H1 (cell line): ENCODE results near the gene SMYD3. TPM values are rescaled to one million over a fixed set of nuclear protein-coding genes. Genes with fewer than 3 reads are reported as not detected.

Source experiments
- CTCF ChIA-PET: fragments of 300-600 bp; sonication (Branson Sonifier 250); formaldehyde crosslinking; loops from one replicate; lab custom pipeline; 2021; ENCODE audit not compliant: partially characterized antibody; lab: Charles Lee
- POLR2A ChIA-PET: fragments of 300-600 bp; sonication (Branson Sonifier 250); formaldehyde crosslinking; loops from one replicate; lab custom pipeline; 2021; ENCODE audit warnings: inconsistent platforms; ENCODE audit not compliant: partially characterized antibody; lab: Charles Lee
- DNase-seq, 2 experiments: peaks; one replicate each; pipeline versions ENCODE4 v3.0.0 to v3.0.0-alpha.2; 2010 to 2022; ENCODE audit warnings: low spot score in 2 of 2, low read depth in 1 of 2, mixed read lengths in 1 of 2
- FAIRE-seq: peaks from 2 replicates; lab custom pipeline; 2011; peaks lifted over from hg19 to GRCh38; lab: Jason Lieb, UNC
- H2AFZ ChIP-seq: 2 replicates; pipeline ENCODE4 v1.8.1; 2012; ENCODE audit warnings: low read length, inconsistent platforms
- H2AK5ac ChIP-seq: 2 replicates; pipeline ENCODE4 v1.6.1; 2013; ENCODE audit warnings: low read depth, low read length
- H2BK120ac ChIP-seq: replicated peaks from 2 replicates; pipeline ENCODE3; 2013; ENCODE audit warnings: low read depth, low read length, inconsistent platforms
- H2BK12ac ChIP-seq: 2 replicates; pipeline ENCODE4 v1.6.1; 2013; ENCODE audit warnings: low read depth, low read length
- H2BK15ac ChIP-seq: 2 replicates; pipeline ENCODE4 v1.6.1; 2013; ENCODE audit warnings: low read length
- H2BK20ac ChIP-seq: 2 replicates; pipeline ENCODE4 v1.6.1; 2013; ENCODE audit warnings: low read length
- H2BK5ac ChIP-seq: 2 replicates; pipeline ENCODE4 v1.6.1; 2013; ENCODE audit warnings: low read depth, low read length
- H3K14ac ChIP-seq: 2 replicates; pipeline ENCODE4 v1.6.1; 2013; ENCODE audit warnings: inconsistent platforms; ENCODE audit not compliant: insufficient read length
- H3K18ac ChIP-seq: 2 replicates; pipeline ENCODE4 v1.6.1; 2013; ENCODE audit warnings: low read length; ENCODE audit errors: extremely low read depth
- H3K23ac ChIP-seq: 2 replicates; pipeline ENCODE4 v1.6.1; 2013; ENCODE audit warnings: inconsistent platforms; ENCODE audit not compliant: insufficient read length
- H3K23me2 ChIP-seq: 2 replicates; pipeline ENCODE4 v1.6.1; 2013; ENCODE audit warnings: low read depth, low read length
- H3K27ac ChIP-seq: 2 replicates; pipeline ENCODE4 v1.6.1; 2011; ENCODE audit warnings: low read depth, low read length, inconsistent platforms
- H3K27me3 ChIP-seq, 4 experiments: replicated peaks in 1 of 4; 1 replicate in 1 of 4; 2 replicates in 3 of 4; pipeline versions ENCODE4 v1.6.1 to v1.8.1; 2011 to 2013; ENCODE audit warnings: low read length in 3 of 4, mild to moderate bottlenecking in 3 of 4, inconsistent platforms in 2 of 4, mixed read lengths in 2 of 4, moderate library complexity in 1 of 4; ENCODE audit not compliant: control insufficient read depth in 3 of 4, insufficient read depth in 3 of 4; ENCODE audit errors: extremely low read depth in 1 of 4
- H3K36me3 ChIP-seq, 4 experiments: 2 replicates each; pipeline versions ENCODE4 v1.6.1 to v1.8.1; 2011 to 2013; ENCODE audit warnings: mild to moderate bottlenecking in 4 of 4, low read length in 3 of 4, moderate library complexity in 2 of 4, control low read depth in 1 of 4, inconsistent platforms in 1 of 4; ENCODE audit not compliant: insufficient read depth in 4 of 4, control insufficient read depth in 2 of 4
- H3K4ac ChIP-seq: replicated peaks from 2 replicates; pipeline ENCODE3; 2013; ENCODE audit warnings: low read length, low read depth, mixed read lengths, inconsistent platforms; ENCODE audit not compliant: insufficient read length
- H3K4me1 ChIP-seq, 4 experiments: replicated peaks in 1 of 4; 1 replicate in 1 of 4; 2 replicates in 3 of 4; pipeline versions ENCODE4 v1.6.1 to v1.8.1; 2011 to 2013; ENCODE audit warnings: low read length in 3 of 4, inconsistent platforms in 2 of 4, mixed read lengths in 1 of 4; ENCODE audit not compliant: insufficient read depth in 4 of 4, control insufficient read depth in 3 of 4
- H3K4me2 ChIP-seq, 2 experiments: 2 replicates each; pipeline versions ENCODE4 v1.6.1 to v1.8.1; 2011 to 2013; ENCODE audit warnings: low read depth in 2 of 2, low read length in 2 of 2, control low read depth in 1 of 2, inconsistent platforms in 1 of 2, mild to moderate bottlenecking in 1 of 2; ENCODE audit not compliant: insufficient read depth in 1 of 2
- H3K4me3 ChIP-seq, 4 experiments: fragments of 200-600, 300-600 bp in 1 of 4; sonication (generic), shearing (Covaris generic), sonication (Bioruptor Twin) in 1 of 4; 2 replicates each; pipeline versions ENCODE4 v1.5.1 to v1.8.1; 2011 to 2016; ENCODE audit warnings: low read length in 4 of 4, low read depth in 3 of 4, control low read depth in 2 of 4, inconsistent platforms in 2 of 4, mild to moderate bottlenecking in 2 of 4, mixed read lengths in 1 of 4, moderate library complexity in 1 of 4; ENCODE audit not compliant: insufficient read depth in 2 of 4; ENCODE audit errors: extremely low read depth in 1 of 4
- H3K56ac ChIP-seq: replicated peaks from 2 replicates; pipeline ENCODE3; 2013; ENCODE audit warnings: low read depth, mild to moderate bottlenecking, mixed read lengths, low read length, inconsistent platforms; ENCODE audit not compliant: insufficient read length
- H3K79me1 ChIP-seq: 2 replicates; pipeline ENCODE4 v1.6.1; 2013; ENCODE audit warnings: low read depth, low read length, control low read depth
- H3K79me2 ChIP-seq, 2 experiments: 2 replicates each; pipeline versions ENCODE4 v1.6.1 to v1.8.1; 2012 to 2013; ENCODE audit warnings: low read length in 2 of 2, mild to moderate bottlenecking in 2 of 2, inconsistent platforms in 1 of 2; ENCODE audit not compliant: insufficient read depth in 2 of 2, control insufficient read depth in 1 of 2
- H3K9ac ChIP-seq, 4 experiments: replicated peaks in 1 of 4; 1 replicate in 1 of 4; 2 replicates in 3 of 4; pipeline versions ENCODE4 v1.6.1 to v1.8.1; 2011 to 2013; ENCODE audit warnings: low read depth in 3 of 4, low read length in 3 of 4, control low read depth in 2 of 4, mild to moderate bottlenecking in 2 of 4, moderate library complexity in 2 of 4, inconsistent platforms in 1 of 4; ENCODE audit errors: extremely low read depth in 1 of 4
- H3K9me3 ChIP-seq, 2 experiments: 2 replicates each; pipeline versions ENCODE4 v1.6.1 to v1.8.1; 2012 to 2013; ENCODE audit warnings: mild to moderate bottlenecking in 2 of 2, moderate library complexity in 2 of 2, control low read depth in 1 of 2, inconsistent platforms in 1 of 2, low read depth in 1 of 2, low read length in 1 of 2, mixed read lengths in 1 of 2; ENCODE audit not compliant: insufficient read depth in 2 of 2
- H4K20me1 ChIP-seq, 2 experiments: replicated peaks in 1 of 2; 2 replicates each; pipeline versions ENCODE3 to v1.8.1; 2011 to 2013; ENCODE audit warnings: inconsistent platforms in 2 of 2, low read length in 2 of 2, mild to moderate bottlenecking in 1 of 2; ENCODE audit not compliant: insufficient read depth in 2 of 2, control insufficient read depth in 1 of 2
- H4K5ac ChIP-seq: 2 replicates; pipeline ENCODE4 v1.6.1; 2013; ENCODE audit warnings: low read length, low read depth, mixed read lengths, inconsistent platforms; ENCODE audit not compliant: insufficient read length
- H4K8ac ChIP-seq: 2 replicates; pipeline ENCODE4 v1.8.0; 2013; ENCODE audit warnings: mild to moderate bottlenecking, moderate library complexity, low read length, inconsistent platforms; ENCODE audit not compliant: insufficient read depth; ENCODE audit errors: extremely low read depth
- H4K91ac ChIP-seq: replicated peaks from 2 replicates; pipeline ENCODE3; 2013; ENCODE audit warnings: low read length, mixed read lengths, inconsistent platforms; ENCODE audit not compliant: insufficient read length
- POLR2AphosphoS5 ChIP-seq: IDR thresholded peaks from 2 replicates; pipeline ENCODE4 v1.6.1; 2011; ENCODE audit warnings: low read depth, low read length
- polyA plus RNA-seq, 7 experiments: library from polyadenylated mRNA; depleted of rRNA in 3 of 7; stranded (reverse) in 5 of 7; unstranded in 2 of 7; fragments of >200 nt in 5 of 7; fragments of 200-250 nt in 2 of 7; gene quantifications; 1 replicate in 5 of 7; 2 replicates in 1 of 7; 4 replicates in 1 of 7; pipeline versions ENCODE4 v1.2.1 to v1.2.3, GENCODE V29; 2011 to 2013; ENCODE audit warnings: missing spikeins in 2 of 7, mixed read lengths in 2 of 7
- total RNA-seq: library from RNA; stranded (reverse); fragmentation: NEBNext Ultra II Directional; extraction: Animal tissue kit (Norgen Biotek cat#: 25700); gene quantifications from 2 replicates; pipeline ENCODE4 v1.2.1, GENCODE V29; 2021

The SMYD3 gene
- total and polyA plus RNA-seq, 2 of the 8 experiments (the other 6 are each of a cell fraction or from before 2014, with no cell fraction given): 17.3 to 25.4 TPM

DNA sequence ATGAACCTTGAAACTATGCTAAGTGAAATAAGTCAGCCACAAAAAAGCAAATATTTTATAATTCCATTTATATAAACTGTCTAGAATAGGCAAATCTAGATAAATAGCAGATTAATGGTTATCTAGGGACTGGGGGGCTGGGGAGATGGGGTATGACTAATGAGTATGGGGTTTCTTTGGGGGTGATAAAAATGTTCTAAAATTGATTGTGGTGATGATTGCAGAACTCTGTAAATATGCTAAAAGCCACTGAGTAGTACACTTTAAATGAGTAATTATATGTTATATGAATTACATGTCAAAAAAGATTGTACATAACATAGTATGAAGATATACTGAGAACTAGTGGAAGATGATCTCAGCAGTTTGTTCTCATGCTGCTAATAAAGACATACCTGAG, 677.3 kb downstream of the SMYD3 start:
- FAIRE-seq: no peak
- no peak overlapping the region for H2AK5ac ChIP-seq
- H3K23ac ChIP-seq: no peak overlapping the region
- no peak overlapping the region for H3K56ac ChIP-seq
- H3K4ac ChIP-seq: no peak overlapping the region
- H3K18ac ChIP-seq: no peak overlapping the region
- no peak overlapping the region for H3K9ac ChIP-seq
- no peak for TF ChIP-seq POLR2AphosphoS5
- H3K9me3 ChIP-seq: no peaks in the 10 kb centered on the region
- no peaks in the 10 kb centered on the region for H3K79me1 ChIP-seq
- H2BK120ac ChIP-seq: no peak overlapping the region
- H2BK20ac ChIP-seq: no peak overlapping the region
- no peaks in the 10 kb centered on the region for H3K36me3 ChIP-seq
- H3K4me2 ChIP-seq: no peak overlapping the region
- no peak overlapping the region for H3K27ac ChIP-seq
- H3K14ac ChIP-seq: no peak overlapping the region
- ChIA-PET POLR2A (no interaction called here), CTCF (interaction anchor here (1.2 to 1.6 kb wide), 3 partner anchors 32 to 174 kb away, joined by 3 to 4 read pairs (median 3); no protein-coding TSS in a partner anchor)
- no peaks in the 10 kb centered on the region for H3K4me1 ChIP-seq
- H2BK12ac ChIP-seq: no peak overlapping the region
- H4K91ac ChIP-seq: no peak overlapping the region
- H4K20me1 ChIP-seq: no peaks in the 10 kb centered on the region
- no peaks in the 10 kb centered on the region for H3K79me2 ChIP-seq
- no peak overlapping the region for H3K4me3 ChIP-seq
- H2BK15ac ChIP-seq: no peak overlapping the region
- H3K27me3 ChIP-seq: no peaks in the 10 kb centered on the region
- H4K5ac ChIP-seq: no peak overlapping the region
- no peak overlapping the region for H2BK5ac ChIP-seq
- no peak overlapping the region for H2AFZ ChIP-seq
- no peak overlapping the region for H4K8ac ChIP-seq
- no peak for DNase-seq
- no peaks in the 10 kb centered on the region for H3K23me2 ChIP-seq
